Measurements from ENCODE around the gene LCE6A.

The LCE6A gene

DNA sequence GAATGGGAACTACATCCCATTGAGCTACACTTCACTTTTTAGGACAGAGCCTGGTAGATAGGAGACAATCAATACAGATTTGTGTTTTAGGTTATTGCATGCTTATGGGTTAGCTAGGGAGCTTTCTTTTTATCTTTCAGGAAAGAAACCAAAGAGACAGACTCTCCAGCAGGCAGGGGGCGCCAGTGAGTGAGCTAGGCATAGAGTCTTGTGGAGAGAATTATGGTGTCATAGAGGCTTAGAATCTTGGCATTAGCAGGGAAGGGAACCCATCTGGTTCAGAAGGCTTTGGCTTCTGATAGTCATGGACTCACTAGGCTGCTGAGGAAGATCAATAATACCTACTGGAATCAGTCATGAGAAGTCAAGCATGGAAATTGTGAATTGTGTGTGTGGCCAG, 35.4 kb downstream of the LCE6A start, which contains the start of gene SMCP:
Gene SMCP, plus strand, starts transcription at position 281 of the 400 bp plus-strand sequence. CDS start 6,101 bp downstream, outside the sequence.
- no peak for DNase-seq

DNA sequence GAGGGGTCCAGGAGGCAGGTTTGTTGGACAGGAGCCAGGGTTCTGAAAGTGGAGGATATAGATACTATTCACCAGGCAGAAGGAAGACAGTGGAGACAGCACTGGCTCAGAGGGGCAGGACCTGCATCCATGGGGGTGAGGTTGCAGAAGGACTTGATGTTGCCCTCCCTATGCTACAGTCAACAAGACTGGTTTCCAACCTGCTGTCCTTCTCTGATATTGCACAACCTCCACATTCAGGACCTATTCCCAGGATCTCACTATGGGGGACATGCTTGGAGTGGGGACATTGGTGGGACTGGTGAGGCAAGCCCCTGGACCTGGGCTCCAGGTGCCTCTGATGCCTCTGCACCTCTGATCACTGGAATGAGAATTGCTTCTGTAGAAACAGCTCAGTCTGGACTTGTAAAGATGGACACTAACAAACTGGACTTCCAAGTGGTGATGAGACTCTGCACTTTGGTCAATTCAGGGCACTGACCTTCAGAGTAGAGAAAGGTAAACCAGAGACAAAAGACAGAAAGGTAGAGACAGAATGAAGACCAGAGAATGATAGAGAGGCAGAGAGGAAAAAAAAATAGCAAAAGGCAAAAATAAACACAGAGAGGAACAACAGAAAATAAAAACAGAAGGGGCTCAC, 37.0 kb downstream of the LCE6A start:
- DNase-seq, result no peak

- DNase-seq, result no peak
Measured at GRCh38 chr1:152880316-152880715, 37.7 kb downstream of the LCE6A start.

- no peak for DNase-seq
Measured at GRCh38 chr1:152880907-152881306, 38.3 kb downstream of the LCE6A start.

DNA sequence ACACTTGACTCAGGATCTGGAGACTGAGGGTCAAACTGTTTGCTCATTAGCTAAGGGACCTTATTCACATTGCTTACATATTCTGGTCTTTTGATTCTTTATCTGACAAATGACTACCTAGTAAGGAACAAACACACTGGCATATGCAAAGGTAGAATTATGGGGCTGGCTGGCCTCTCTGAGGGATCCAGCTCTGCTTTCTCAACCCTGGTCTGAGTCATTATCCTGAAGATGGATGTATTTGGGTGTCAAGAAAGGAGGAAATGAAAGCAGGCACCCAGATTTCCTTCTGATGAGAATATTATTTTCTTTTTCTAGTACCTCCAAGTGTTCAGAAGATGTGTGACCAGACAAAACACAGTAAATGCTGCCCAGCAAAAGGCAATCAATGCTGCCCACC, 41.4 kb downstream of the LCE6A start:
- no peak for DNase-seq

DNA sequence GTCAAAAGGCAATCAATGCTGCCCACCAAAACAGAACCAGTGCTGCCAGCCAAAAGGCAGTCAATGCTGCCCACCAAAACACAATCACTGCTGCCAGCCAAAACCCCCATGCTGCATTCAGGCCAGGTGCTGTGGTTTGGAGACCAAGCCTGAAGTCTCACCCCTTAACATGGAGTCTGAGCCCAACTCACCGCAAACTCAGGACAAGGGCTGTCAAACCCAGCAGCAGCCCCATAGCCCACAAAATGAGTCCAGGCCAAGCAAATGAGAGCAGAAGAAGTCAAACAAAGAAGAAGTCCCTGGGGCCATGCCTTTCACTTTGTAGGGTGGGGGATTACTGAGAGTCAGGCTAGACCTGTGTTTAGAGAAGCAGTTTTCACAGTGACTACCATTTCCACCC, 41.9 kb downstream of the LCE6A start:
- DNase-seq, result no peak

- DNase-seq, result no peak
Measured at GRCh38 chr1:152884966-152885624, 42.4 kb downstream of the LCE6A start.

DNA sequence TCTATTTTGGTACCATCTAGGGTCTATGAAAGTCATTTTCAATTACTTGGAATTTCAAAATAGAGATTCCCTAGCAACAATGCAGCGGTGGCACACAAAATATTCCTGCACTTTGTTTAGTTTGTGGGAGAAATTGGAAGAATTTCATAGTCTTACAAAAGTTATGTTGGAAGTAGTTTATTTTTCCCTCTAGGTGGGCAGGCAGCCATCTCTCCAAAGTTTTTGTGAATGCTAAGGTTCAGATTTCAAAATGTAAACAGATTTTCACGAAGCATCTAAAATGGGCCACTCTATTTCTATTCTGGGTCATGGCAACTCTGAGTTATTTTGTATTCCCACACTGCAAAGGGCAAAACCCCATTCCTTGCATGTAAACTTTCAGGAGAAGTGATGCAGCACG, 43.4 kb downstream of the LCE6A start:
- DNase-seq, result no peak

DNA sequence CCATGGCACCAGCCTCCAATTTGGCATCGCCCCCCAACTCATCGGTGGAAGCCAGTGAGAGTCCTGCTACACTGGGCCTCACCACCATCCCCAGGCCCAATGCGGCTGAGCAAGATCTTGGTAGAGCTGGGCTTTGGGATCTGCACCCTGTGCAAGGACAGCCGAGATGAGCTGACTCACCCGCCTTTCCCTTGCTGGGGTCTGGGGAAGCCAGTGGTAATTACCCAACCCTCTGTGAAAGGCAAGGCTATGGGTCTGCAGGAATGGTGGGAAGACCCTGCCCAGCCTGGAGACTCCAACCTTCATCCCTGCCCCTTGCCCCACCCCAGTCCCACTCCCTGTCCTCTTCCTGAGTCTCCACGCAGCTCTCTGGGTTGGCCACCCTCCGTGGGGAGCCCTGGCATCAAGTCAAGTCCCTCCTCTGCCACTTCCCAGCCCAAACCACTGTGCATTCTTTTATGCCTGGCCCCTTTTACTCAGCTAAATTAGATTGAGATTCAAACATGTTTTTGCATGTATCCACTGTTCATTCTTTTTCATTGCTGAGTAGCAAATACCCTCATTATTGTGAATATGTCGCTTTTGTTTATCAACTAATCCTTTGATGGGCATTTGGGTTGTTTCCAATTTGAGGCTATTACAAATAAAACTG, 44.2 kb downstream of the LCE6A start:
- DNase-seq, result peak; percentile 82

DNA sequence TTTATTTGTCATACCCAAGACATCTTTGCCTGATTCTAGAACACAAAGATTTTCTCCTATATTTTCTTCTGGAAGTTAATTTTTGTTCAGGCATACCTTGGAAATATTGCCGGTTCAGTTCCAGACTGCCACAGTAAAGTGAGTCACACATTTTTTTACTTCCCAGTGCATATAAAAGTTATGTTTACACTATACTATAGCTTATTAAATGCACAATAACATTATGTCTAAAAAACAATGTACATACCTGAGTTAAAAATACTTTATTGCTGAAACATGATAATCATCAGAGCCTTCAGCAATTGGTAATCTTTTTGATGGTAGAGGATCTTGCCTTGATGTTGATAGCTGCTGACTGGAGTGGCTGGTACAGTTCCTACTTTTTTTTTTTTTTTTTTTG, 45.5 kb downstream of the LCE6A start:
- DNase-seq, result no peak

Measured in NCI-H2171 treated with DMSO at 0.1 percent for 48 hours (cell line).